Fibroblast of upper back skin (primary cell): ENCODE measurements around the gene RPTOR.

Experiments
- DNase-seq: peaks from one replicate; pipeline ENCODE4 v3.0.0-alpha.2; 2013

RPTOR gene

DNA sequence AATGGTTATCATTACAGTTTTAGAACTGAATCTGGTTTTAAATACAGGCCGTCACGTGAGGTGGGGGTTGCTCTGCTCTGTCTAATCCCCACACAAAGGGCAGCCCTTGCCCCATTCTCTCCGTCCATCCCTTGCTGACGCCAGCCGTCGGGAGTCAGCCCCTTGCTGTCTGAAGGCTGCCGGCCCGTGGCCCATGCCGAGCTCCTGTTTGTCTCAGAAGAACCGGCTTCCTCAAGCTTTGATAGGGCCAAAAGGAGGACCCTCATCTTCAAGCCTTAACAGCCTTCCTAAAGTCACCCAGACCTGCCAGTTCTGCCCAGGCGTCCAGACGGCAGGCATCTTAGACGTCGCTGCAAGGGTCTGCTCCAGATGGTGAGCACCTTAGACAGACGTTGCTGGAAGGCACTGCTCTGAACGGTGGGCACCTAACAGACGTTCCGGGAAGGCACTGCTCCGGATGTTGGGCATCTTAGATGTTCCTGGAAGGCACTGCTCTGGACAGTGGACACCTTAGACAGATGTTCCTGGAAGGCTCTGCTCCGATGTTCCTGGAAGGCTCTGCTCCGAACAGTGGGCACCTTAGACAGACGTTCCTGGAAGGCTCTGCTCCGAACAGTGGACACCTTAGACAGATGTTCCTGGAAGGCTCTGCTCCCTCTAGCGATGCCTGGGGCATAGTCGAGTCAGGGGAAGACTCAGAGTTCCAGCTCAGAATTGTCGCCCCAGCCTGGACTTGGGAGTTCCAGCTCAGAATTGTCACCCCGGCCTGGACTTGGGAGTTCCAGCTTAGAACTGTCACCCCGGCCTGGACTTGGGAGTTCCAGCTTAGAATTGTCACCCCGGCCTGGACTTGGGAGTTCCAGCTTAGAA lies 411.9 kb downstream of the RPTOR start:
- no peak for DNase-seq

DNA sequence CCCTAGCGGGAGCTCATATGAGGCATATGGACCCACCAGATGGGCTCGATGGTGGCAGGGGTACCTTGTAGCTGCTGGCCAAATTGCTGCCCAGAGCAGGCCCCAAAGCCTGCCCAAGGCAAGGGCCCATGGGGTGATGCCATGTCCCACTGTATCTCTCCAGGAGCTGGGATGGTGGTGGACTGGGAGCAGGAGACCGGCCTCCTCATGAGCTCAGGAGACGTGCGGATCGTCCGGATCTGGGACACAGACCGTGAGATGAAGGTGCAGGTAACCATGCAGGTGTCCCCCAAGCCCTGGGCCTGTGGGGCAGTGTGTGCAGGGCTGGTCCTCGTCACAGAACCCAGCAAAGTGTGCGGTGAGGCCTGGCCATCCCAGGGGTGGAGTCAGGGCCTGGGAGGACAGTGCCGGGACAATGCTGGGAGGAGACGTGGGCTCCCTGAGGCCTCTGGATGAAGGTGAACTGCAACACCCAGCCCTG lies 412.9 kb downstream of the RPTOR start:
- no peak for DNase-seq

DNA sequence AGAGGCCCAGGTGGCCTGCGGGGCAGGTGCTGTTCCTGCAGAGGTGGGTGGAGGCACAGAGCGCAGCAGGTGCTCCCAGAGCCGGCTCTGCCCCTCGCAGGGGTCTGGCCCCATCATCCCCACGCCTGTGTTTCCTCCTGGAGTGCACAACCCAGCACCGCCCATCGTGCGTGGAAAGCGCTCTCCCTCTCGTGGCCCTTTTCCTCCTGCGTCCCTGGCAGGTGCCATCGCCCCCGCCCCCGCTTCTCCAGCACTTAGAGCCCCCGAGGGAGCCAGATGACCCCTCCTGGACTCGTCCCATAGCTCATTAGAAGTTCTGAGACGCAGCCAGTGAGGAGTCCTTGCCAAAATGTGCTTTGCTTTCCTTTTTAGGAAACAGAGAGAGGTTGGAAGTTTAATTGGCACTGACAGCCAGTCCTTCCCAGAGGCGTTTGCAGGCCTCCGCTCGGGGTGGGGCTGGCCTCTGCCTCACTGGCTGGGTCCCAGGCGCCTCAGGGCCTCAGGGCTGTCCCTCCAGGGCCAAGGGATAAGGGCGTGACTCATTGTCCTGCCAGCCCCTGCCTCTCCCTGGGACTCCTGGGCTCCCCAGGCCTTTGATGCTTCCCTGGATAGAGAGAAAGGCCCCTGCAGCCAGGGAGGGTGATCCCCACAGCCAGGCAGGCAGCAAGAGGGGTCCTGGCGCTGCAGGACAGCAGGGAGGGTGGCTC lies 414.8 kb downstream of the RPTOR start:
- peak; percentile 65 for DNase-seq

GRCh38 chr17:80960037-80960796 lies 415.6 kb downstream of the RPTOR start:
- DNase-seq, result no peak

DNA sequence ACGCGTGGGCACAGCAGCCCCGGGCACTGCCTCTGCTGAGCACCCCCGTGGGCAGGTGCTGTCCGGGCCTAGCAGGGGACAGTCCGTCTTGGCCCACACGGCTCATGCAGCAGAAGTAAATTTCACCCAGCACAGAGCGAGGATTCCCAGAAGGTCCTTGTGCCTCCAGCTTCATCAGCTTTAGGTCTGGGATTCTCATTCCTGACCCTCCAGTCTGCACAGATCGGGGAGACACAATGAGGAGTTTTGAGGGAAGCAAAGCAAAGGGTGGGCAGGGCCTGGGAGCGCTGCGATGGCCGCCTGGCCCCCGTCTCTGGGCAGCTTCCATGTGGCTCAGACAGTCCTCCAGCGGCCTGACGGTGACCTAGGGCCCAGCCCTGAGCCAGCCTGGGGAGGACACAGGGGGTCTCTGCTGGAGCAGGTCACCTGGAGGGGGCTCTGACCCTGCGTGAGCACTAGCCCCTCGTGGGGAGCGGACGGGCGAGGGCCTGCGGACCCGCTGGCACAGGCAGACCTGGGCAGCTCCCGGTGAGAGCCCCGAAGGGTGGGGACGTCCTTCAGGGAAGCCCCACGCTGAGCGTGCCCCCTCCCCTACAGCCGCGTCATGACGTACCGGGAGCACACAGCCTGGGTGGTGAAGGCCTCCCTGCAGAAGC lies 416.3 kb downstream of the RPTOR start:
- no peak for DNase-seq

GRCh38 chr17:80961541-80962330 lies 417.1 kb downstream of the RPTOR start:
- DNase-seq, result no peak

GRCh38 chr17:80962356-80963329 lies 418.0 kb downstream of the RPTOR start:
- no peak for DNase-seq

DNA sequence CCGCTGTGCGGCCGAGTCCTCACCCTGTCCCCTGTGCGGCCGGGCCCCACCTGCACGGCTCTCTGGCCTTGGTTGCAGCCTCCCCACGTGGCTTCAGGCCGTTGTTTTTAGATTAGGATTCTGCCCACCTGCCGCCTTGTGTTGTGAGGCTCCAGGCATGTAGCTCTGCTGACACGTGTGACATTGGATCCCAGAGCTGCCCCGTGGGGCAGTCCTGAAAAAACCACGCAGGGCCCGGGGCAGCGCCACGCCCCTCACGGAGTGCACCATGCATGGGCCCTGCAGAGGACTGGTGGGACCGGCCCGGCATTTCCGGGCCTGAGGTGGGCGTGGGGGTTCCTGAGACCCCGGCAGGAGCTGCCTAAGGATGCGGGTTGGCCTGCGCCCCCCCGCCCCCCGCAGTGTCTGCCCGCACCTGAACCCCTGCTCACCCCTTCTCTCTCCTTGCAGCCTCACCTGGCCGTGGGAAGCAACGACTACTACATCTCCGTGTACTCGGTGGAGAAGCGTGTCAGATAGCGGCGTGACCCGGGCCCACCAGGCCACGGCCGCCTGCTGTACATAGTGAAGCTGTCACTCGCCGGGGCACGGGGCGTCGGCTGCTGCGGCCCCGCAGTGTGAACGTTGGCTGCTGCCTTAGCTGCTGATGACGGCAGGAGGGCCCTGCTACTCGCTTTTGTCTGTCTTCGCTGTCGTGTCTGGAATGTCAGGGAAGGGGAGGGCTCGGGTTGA lies 419.3 kb downstream of the RPTOR start:
- DNase-seq, result no peak

GRCh38 chr17:80964544-80964856 lies 419.9 kb downstream of the RPTOR start:
- DNase-seq, result no peak

DNA sequence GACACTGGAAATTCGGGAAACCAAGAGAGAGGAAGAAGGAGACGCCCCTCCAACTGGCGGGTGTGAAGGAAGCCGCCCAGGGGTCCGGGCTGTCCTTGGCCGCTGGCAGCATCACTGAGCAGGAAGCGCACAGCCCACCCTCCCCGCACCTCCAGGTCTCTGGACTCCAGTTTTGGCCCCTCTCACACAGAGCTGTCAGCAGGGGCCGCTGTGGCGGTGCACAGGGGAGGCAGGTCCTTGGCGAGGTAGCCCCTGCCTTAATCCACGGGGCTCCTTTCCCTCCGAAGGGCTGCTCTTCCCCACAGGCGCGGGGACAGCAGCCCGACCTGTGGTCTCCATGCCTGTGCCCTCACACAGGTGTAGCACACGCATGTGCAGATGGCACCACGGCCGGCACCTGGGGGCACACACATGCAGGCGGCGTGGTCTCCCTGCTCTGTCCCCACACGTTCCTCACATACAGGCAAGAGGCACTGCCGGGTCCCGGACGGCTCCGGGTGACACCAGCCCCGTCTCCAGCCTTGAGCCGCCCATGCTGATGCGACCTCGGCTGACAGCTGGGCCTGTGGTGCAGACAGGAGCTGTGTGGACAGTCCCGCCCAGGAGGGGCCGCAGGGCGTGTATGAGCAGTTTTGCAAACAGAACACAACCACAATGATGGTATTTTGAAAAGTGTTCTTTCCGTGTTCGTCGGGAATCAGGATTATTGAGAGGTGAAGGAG lies 420.4 kb downstream of the RPTOR start:
- no peak for DNase-seq

DNA sequence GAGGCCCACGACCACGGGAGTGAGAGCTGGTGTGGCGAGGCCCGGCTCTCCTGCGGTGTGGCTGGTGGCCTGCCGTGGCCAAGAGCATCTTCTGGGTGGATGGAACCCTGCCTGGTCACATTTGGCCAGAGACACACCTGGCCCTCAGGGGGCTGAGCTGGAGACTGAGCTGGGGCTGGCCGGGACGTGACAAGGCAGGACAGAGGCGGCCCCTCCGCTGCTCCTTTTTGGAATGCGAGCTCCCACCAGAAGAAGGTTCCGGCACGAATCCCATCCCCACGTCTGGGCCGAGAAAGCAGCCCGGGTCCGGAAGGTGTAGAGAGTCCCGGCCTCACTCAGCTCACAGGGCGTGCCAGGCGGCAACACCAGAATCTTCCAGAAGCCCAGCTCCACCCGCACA lies 421.0 kb downstream of the RPTOR start:
- no peak for DNase-seq

DNA sequence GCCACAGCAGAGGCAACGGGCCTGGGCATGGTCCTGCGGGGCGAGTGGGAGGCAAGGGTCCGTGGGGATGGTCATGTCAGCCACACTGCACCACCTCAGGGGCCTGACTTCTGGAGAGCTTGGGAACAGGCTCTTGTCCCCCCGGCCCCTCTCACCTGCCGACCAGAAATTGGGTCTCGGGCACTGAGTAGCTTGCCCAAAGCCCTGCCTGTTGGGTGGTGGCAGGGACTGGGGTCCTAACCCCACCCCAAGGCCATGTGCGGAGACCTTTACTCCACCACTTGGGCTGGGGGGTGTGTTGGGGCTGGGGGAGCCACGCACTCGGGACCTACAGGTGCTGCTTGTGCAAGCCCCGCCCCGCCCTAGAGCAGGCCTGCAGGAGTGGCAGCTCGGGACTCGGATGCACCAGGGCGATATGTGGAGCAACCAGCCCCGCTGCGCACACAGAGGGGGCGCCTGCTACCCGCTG lies 422.8 kb downstream of the RPTOR start:
- no peak for DNase-seq

- peak; percentile 46 for DNase-seq
These were observed 424.0 kb downstream of the RPTOR start for GRCh38 chr17:80968602-80969029.

GRCh38 chr17:80969030-80969673 lies 424.5 kb downstream of the RPTOR start:
- no peak for DNase-seq

DNA sequence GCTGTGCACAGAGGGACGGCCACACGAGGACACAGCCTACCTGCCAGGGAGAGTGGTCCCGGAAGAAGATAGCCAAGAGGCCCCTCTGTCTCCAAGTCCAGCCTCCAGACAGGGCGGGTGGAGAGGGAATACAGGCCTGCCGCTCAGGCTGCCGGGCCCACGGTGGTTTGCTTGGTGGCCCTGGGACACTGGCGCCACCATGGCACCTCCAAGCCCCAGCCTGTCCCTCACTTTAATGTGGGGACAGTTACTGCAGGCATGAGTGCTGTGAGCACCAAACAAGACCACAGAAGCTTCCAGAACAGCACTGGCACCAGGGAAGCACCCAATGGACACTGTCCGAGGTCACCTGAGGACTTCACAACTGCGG lies 425.0 kb downstream of the RPTOR start:
- no peak for DNase-seq

- peak; percentile 19 for DNase-seq
These were observed 425.6 kb downstream of the RPTOR start for GRCh38 chr17:80970044-80970761.

DNA sequence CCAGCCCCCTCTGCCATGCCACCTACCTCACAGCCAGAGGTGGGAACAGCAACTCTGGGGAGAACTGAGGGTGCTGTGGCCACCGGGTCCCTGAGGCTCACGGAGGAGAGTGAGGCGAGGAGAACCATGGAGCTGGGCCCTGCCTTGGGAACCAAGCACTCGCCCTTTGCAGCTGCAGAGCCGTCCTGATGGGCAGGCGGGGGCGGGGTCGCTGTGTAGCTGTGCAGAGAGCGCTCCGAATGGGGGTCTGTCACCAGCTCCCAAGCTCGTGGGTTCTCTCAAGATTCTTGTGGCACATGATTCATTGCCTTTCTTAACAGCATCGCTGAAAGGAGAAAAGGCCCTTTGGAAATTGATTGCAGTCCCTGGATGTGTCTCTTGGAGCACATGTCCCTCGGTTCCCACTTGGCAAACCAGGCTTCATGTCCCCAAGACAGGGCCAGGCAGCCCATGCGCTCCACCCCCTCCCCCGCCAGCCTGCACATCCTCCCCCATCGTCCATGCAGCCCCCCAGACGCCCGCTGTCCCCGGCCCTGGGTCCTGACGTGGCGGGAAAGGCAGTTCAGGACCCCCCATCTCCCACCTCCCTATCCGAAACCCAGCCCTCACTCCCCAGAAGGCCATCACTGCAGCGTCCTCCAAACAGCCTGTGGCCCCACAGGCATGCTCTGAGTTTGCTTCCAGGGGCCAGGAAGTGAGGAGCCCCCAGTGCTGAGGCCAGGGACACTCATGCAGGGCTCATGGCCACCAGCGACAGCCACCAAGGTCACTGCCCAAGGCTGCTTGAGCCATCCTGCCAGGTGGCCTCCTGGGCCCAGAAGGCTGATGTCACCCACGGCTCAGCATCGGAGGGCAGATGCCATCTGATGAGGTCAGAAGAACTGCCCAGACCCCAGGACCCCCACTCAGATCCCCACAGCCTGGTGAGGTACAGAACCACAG lies 426.4 kb downstream of the RPTOR start:
- DNase-seq, result peak; percentile 25
